Measurements from ENCODE around the gene HCAR2.
"Not testable (repeated sequence)": the region's sequence is repeated elsewhere in the genome, so short reads cannot be mapped to it uniquely, and the experiment has no call there.

- TF ChIP-seq POLR2A, CTCF (IDR thresholded peaks at IDR 0.05): not testable (repeated sequence)
Observed at GRCh38 chr12:122716658-122717057, 13.5 kb upstream of the HCAR2 start, which contains the start of gene HCAR3.

All from uterus (tissue), 2 donors.